GM06990 (cell line): ENCODE data around the gene GALNT18.

Experiments
- DNase-seq: peaks from one replicate; pipeline ENCODE4 v3.0.0-alpha.2; 2011; ENCODE audit not compliant: insufficient read length; ENCODE audit errors: extremely low read depth
- H3K27me3 ChIP-seq: replicated peaks from 2 replicates; pipeline ENCODE4 v1.6.0; 2011; ENCODE audit warnings: low read length; ENCODE audit not compliant: control insufficient read depth, insufficient read depth
- H3K36me3 ChIP-seq: 2 replicates; pipeline ENCODE4 v1.5.1; 2011; ENCODE audit warnings: low read length; ENCODE audit not compliant: control insufficient read depth, insufficient read depth
- H3K4me3 ChIP-seq: replicated peaks from 2 replicates; pipeline ENCODE4 v1.5.1; 2011; ENCODE audit warnings: low read depth, mild to moderate bottlenecking, control low read depth, low read length
- TF ChIP-seq, protein P1 (sequence below): IDR thresholded peaks from 2 replicates; pipeline ENCODE4 v1.5.1; 2011; ENCODE audit warnings: low read length, control low read depth, mild to moderate bottlenecking, inconsistent platforms; ENCODE audit not compliant: insufficient read depth, poor library complexity, severe bottlenecking

GALNT18 gene

GRCh38 chr11:11621573-11622339 lies at the start of gene GALNT18:
Gene GALNT18 (minus strand): TSS chr11:11622005.
- H3K27me3 ChIP-seq = no peaks in the 10 kb centered on the region; the same call in 1 of the 2 replicates
- peak within 1 kb of the TSS; percentile 78 for H3K4me3 ChIP-seq
- DNase-seq = peak; percentile 94
- no peaks in the 10 kb centered on the region for H3K36me3 ChIP-seq
- TF ChIP-seq, protein P1, sequence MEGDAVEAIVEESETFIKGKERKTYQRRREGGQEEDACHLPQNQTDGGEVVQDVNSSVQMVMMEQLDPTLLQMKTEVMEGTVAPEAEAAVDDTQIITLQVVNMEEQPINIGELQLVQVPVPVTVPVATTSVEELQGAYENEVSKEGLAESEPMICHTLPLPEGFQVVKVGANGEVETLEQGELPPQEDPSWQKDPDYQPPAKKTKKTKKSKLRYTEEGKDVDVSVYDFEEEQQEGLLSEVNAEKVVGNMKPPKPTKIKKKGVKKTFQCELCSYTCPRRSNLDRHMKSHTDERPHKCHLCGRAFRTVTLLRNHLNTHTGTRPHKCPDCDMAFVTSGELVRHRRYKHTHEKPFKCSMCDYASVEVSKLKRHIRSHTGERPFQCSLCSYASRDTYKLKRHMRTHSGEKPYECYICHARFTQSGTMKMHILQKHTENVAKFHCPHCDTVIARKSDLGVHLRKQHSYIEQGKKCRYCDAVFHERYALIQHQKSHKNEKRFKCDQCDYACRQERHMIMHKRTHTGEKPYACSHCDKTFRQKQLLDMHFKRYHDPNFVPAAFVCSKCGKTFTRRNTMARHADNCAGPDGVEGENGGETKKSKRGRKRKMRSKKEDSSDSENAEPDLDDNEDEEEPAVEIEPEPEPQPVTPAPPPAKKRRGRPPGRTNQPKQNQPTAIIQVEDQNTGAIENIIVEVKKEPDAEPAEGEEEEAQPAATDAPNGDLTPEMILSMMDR = peak; percentile 43

GRCh38 chr11:11670574-11670973 lies 48.8 kb upstream of the GALNT18 start:
- DNase-seq = no peak
- Histone ChIP-seq H3K4me3 (no peak overlapping the region), H3K27me3 (peaks cover 3% of the 10 kb centered on the region), H3K36me3 (no peaks in the 10 kb centered on the region)
- TF ChIP-seq, protein P1 = no peak

DNA sequence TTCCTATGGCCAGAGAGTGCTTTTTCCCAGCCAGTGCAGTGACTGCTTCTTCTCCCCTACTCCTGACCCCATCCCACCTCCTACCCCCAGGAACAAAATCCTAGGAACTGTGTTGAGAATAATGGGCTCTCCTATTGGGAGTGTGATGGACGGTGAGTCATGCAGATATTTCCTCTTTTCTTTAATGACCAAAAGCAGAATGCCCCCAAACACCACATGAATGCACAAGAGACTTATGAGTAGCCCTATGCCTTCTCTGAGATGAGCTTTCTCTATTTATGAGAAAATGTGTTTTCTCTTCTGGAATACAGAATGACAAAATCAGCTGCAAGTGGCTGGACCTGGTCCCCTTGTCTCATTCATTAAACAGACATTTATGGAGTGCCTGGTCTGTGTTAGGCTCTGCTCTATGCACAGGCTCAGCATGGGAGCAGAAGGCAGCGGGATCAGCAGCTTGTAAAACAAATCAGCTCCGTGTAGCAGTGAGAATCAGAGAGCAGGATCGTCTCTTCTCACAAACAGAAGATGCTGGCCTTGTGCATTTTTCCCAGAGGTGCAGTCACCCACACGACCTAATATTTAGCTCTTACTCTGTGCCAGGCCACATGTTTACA lies 47.5 kb upstream of the GALNT18 start:
- TF ChIP-seq, protein P1 = no peak
- no peaks in the 10 kb centered on the region for H3K36me3 ChIP-seq
- no peak for DNase-seq
- no peak overlapping the region for H3K4me3 ChIP-seq
- peaks cover 3% of the 10 kb centered on the region for H3K27me3 ChIP-seq

DNA sequence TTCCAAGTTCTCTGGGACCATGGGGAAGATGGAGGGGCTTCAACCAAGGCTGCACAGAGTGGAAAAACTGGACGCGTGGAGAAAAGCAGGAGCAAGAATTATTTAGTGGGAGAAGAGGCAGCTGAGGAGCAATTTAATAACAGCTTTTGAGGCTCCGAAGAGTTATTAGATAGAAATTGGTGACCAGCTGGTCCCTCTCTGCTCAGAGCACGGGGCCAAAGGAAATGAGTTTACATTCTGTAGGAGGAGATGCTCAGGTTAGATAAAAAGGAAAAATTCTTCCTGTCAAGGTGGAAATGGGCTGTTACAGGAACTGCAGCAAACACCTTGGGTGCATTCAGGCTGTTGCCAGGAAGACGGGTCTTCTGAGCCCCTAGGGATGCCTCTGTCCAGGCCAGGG lies 47.0 kb upstream of the GALNT18 start:
- Histone ChIP-seq H3K36me3 (no peaks in the 10 kb centered on the region), H3K4me3 (no peak overlapping the region), H3K27me3 (peaks cover 3% of the 10 kb centered on the region)
- TF ChIP-seq, protein P1 = no peak
- no peak for DNase-seq

GRCh38 chr11:11668274-11668673 lies 46.5 kb upstream of the GALNT18 start:
- TF ChIP-seq, protein P1 = no peak
- H3K4me3 ChIP-seq = no peak overlapping the region
- no peak for DNase-seq
- peaks cover 3% of the 10 kb centered on the region for H3K27me3 ChIP-seq
- no peaks in the 10 kb centered on the region for H3K36me3 ChIP-seq
